Endothelial cell of umbilical vein (primary cell): ENCODE data around the gene ASTN1. TPM values are rescaled to one million over a fixed set of nuclear protein-coding genes. Genes with fewer than 3 reads are reported as not detected.

Experiments
- BruUV-seq: library from RNA; stranded (reverse); fragments of 400-500 nt; replicated peaks from 2 replicates; lab custom pipeline; 2021; lab: Mats Ljungman, UMichigan
- CTCF ChIA-PET: fragments of 300-600, 350-600 bp; sonication (Branson Sonifier 250); formaldehyde crosslinking; loops from one replicate; lab custom pipeline; 2021; ENCODE audit warnings: antibody characterized with exemption, inconsistent platforms; lab: Charles Lee
- POLR2A ChIA-PET: fragments of 300-600, 350-600 bp; sonication (Branson Sonifier 250); formaldehyde crosslinking; loops from one replicate; lab custom pipeline; 2021; ENCODE audit warnings: antibody characterized with exemption, inconsistent platforms; lab: Charles Lee
- DNase-seq: peaks from one replicate; pipeline ENCODE4 v3.0.0-alpha.2; 2011; ENCODE audit warnings: low read depth, low spot score
- FAIRE-seq: peaks from 2 replicates; lab custom pipeline; 2011; peaks lifted over from hg19 to GRCh38; lab: Jason Lieb, UNC
- H2AFZ ChIP-seq: 2 replicates; pipeline ENCODE4 v1.6.0; 2012; ENCODE audit warnings: low read depth, low read length, control low read depth, inconsistent platforms
- H3K27ac ChIP-seq: 2 replicates; pipeline ENCODE4 v1.5.1; 2011; ENCODE audit warnings: low read depth, mild to moderate bottlenecking, control low read depth, low read length, moderate library complexity; ENCODE audit not compliant: insufficient read depth
- H3K27me3 ChIP-seq, 2 experiments: 2 replicates each; pipeline versions ENCODE4 v1.6.0 to v1.6.1; 2011; ENCODE audit warnings: low read length in 2 of 2, mixed read lengths in 1 of 2; ENCODE audit not compliant: control insufficient read depth in 2 of 2, insufficient read depth in 2 of 2
- H3K36me3 ChIP-seq, 2 experiments: 2 replicates in 1 of 2; 3 replicates in 1 of 2; pipeline ENCODE4 v1.5.1; 2011; ENCODE audit warnings: low read length in 2 of 2, mild to moderate bottlenecking in 1 of 2, moderate library complexity in 1 of 2; ENCODE audit not compliant: control insufficient read depth in 2 of 2, insufficient read depth in 2 of 2; ENCODE audit errors: extremely low read depth in 1 of 2
- H3K4me1 ChIP-seq: 3 replicates; pipeline ENCODE4 v1.5.1; 2011; ENCODE audit warnings: mild to moderate bottlenecking, low read length; ENCODE audit not compliant: control insufficient read depth, insufficient read depth; ENCODE audit errors: extremely low read depth
- H3K4me2 ChIP-seq: 2 replicates; pipeline ENCODE4 v1.6.1; 2011; ENCODE audit warnings: low read length, control low read depth, mixed read lengths; ENCODE audit not compliant: insufficient read depth
- H3K4me3 ChIP-seq, 3 experiments: fragments of 200-600 bp in 1 of 3; sonication (generic), shearing (Covaris generic) in 1 of 3; replicated peaks in 1 of 3; 2 replicates each; pipeline ENCODE4 v1.5.1; 2011 to 2016; ENCODE audit warnings: control low read depth in 3 of 3, low read length in 3 of 3, mild to moderate bottlenecking in 2 of 3, inconsistent platforms in 1 of 3, low read depth in 1 of 3, moderate library complexity in 1 of 3; ENCODE audit not compliant: insufficient read depth in 1 of 3
- H3K79me2 ChIP-seq: 2 replicates; pipeline ENCODE4 v1.6.0; 2012; ENCODE audit warnings: low read length, inconsistent platforms; ENCODE audit not compliant: control insufficient read depth, insufficient read depth
- H3K9ac ChIP-seq: replicated peaks from 2 replicates; pipeline ENCODE3; 2011; ENCODE audit warnings: low read length, control low read depth; ENCODE audit not compliant: insufficient read depth; ENCODE audit errors: extremely low read depth
- H3K9me1 ChIP-seq: replicated peaks from 3 replicates; pipeline ENCODE4 v1.6.0; 2011; ENCODE audit warnings: mild to moderate bottlenecking, low read length; ENCODE audit not compliant: control insufficient read depth, insufficient read depth; ENCODE audit errors: extremely low read depth
- H3K9me3 ChIP-seq: replicated peaks from 2 replicates; pipeline ENCODE4 v1.5.1; 2012; ENCODE audit warnings: low read length, inconsistent platforms; ENCODE audit not compliant: control insufficient read depth, insufficient read depth
- H4K20me1 ChIP-seq: replicated peaks from 2 replicates; pipeline ENCODE3; 2011; ENCODE audit warnings: mild to moderate bottlenecking, low read length; ENCODE audit not compliant: control insufficient read depth, insufficient read depth; ENCODE audit errors: extremely low read depth
- CTCF ChIP-seq, 2 donors: IDR thresholded peaks; 1 replicate in 1 of 2; 2 replicates in 1 of 2; pipeline ENCODE4 v1.5.1; 2011; ENCODE audit warnings: low read length in 2 of 2, mild to moderate bottlenecking in 2 of 2, moderate library complexity in 2 of 2, control low read depth in 1 of 2, inconsistent platforms in 1 of 2, low read depth in 1 of 2; ENCODE audit not compliant: insufficient read depth in 1 of 2; ENCODE audit errors: extremely low read depth in 1 of 2
- EZH2 ChIP-seq: IDR thresholded peaks from 2 replicates; pipeline ENCODE4 v1.6.1; 2012; ENCODE audit warnings: borderline replicate concordance, low read depth, mild to moderate bottlenecking, moderate library complexity, low read length, inconsistent platforms; ENCODE audit not compliant: severe bottlenecking
- FOS ChIP-seq: IDR thresholded peaks from 2 replicates; pipeline ENCODE4 v1.6.1; 2011; ENCODE audit warnings: mild to moderate bottlenecking, low read length, moderate library complexity, borderline replicate concordance; ENCODE audit not compliant: insufficient read depth
- GATA2 ChIP-seq: IDR thresholded peaks from 2 replicates; pipeline ENCODE4 v1.7.0; 2011; ENCODE audit warnings: low read depth, mild to moderate bottlenecking, moderate library complexity, mixed read lengths, low read length; ENCODE audit not compliant: insufficient read length, insufficient read depth
- JUN ChIP-seq: IDR thresholded peaks from 2 replicates; pipeline ENCODE4 v1.6.1; 2011; ENCODE audit warnings: borderline replicate concordance, low read depth; ENCODE audit not compliant: insufficient read length, insufficient read depth
- MAX ChIP-seq: IDR thresholded peaks from 2 replicates; pipeline ENCODE4 v1.6.1; 2011; ENCODE audit not compliant: insufficient read depth, insufficient read length
- MYC ChIP-seq: IDR thresholded peaks from one replicate; pipeline ENCODE4 v1.6.1; 2011; ENCODE audit warnings: mild to moderate bottlenecking, low read depth, low read length
- POLR2A ChIP-seq: IDR thresholded peaks from 2 replicates; pipeline ENCODE4 v1.6.1; 2012; ENCODE audit warnings: low read depth, mild to moderate bottlenecking, control low read depth, low read length
- POLR2AphosphoS5 ChIP-seq: IDR thresholded peaks from 2 replicates; pipeline ENCODE4 v1.6.1; 2012; ENCODE audit warnings: low read depth, mild to moderate bottlenecking, control low read depth, low read length, moderate library complexity; ENCODE audit not compliant: insufficient read depth
- dilution Hi-C: fragments of 300-500 bp; cut with MboI; formaldehyde crosslinking; loops from one replicate; pipeline ENCODE4 v1.15.0; 2019; ENCODE audit warnings: low sequenced_read_pairs; ENCODE audit not compliant: extremely low pct_ligation_motif_present
- intact Hi-C: fragments of 100-400 bp; cut with micrococcal nuclease; formaldehyde crosslinking; loops from one replicate; pipeline ENCODE4 v1.10.0; 2022
- polyA plus RNA-seq, 4 experiments: library from polyadenylated mRNA; depleted of rRNA in 3 of 4; stranded (reverse) in 3 of 4; unstranded in 1 of 4; fragments of >200 nt; gene quantifications; 2 replicates each; pipeline versions ENCODE4 v1.2.1 to v1.2.3, GENCODE V29; 2011 to 2012; ENCODE audit warnings: missing spikeins in 1 of 4
- total RNA-seq: library from RNA; stranded (reverse); gene quantifications from 2 replicates; pipeline ENCODE4 v1.2.3, GENCODE V29; 2021

Gene ASTN1
- total and polyA plus RNA-seq, 2 donors (not counting 3 experiments of a cell fraction or from before 2014, with no cell fraction given) = 0.04 TPM; not detected in 1

GRCh38 chr1:176950736-176951324, 213.7 kb downstream of the ASTN1 start:
- Histone ChIP-seq H3K4me2 (no peak overlapping the region), H2AFZ (no peak overlapping the region), H3K4me1 (no peaks in the 10 kb centered on the region), H3K36me3 (no peaks in the 10 kb centered on the region), H3K9me3 (no peaks in the 10 kb centered on the region), H3K27me3 (no peaks in the 10 kb centered on the region), H3K27ac (no peak overlapping the region), H3K79me2 (no peaks in the 10 kb centered on the region), H3K4me3 (no peak overlapping the region), H3K9me1 (no peaks in the 10 kb centered on the region), H3K9ac (no peak overlapping the region), H4K20me1 (no peaks in the 10 kb centered on the region)
- intact Hi-C loops = no loop called here
- CTCF ChIA-PET = no interaction called here
- POLR2A ChIA-PET = no interaction called here
- BruUV-seq = no TSS peak
- dilution Hi-C loops = no loop called here
- no peak for FAIRE-seq
- no peak for DNase-seq
- TF ChIP-seq EZH2 (no peak), JUN (no peak), POLR2A (no peak), CTCF (IDR thresholded peaks at IDR 0.05; ENCODE audit: extremely low read depth in 1 of 2, insufficient read depth in 1 of 2, low read depth in 1 of 2, low read length in 2 of 2) (no peak), POLR2AphosphoS5 (no peak), MYC (no peak), FOS (no peak), MAX (no peak), GATA2 (no peak)
